Neural crest cell (in vitro differentiated cells): ENCODE data around the gene SPTSSA. TPM values are rescaled to one million over a fixed set of nuclear protein-coding genes. Genes with fewer than 3 reads are reported as not detected.

Source experiments
- DNase-seq: peaks from one replicate; pipeline ENCODE4 v3.0.0; 2021; ENCODE audit warnings: low read depth, mixed read lengths, low spot score
- H3K27ac Mint-ChIP-seq: one replicate; pipeline ENCODE4 v1.8.0; 2021; ENCODE audit warnings: mild to moderate bottlenecking, mixed read lengths; ENCODE audit not compliant: unreplicated experiment
- H3K27me3 Mint-ChIP-seq: 2 replicates; pipeline ENCODE4 v1.8.0; 2021; ENCODE audit warnings: low read depth, mild to moderate bottlenecking, mixed read lengths
- H3K36me3 Mint-ChIP-seq: 2 replicates; pipeline ENCODE4 v1.8.0; 2021; ENCODE audit warnings: low read depth, mild to moderate bottlenecking, mixed read lengths
- H3K4me1 Mint-ChIP-seq: 2 replicates; pipeline ENCODE4 v1.8.0; 2021; ENCODE audit warnings: mixed read lengths
- H3K4me3 Mint-ChIP-seq: one replicate; pipeline ENCODE4 v1.8.0; 2021; ENCODE audit warnings: mild to moderate bottlenecking, mixed read lengths
- H3K9me3 Mint-ChIP-seq: 2 replicates; pipeline ENCODE4 v1.8.0; 2021; ENCODE audit warnings: mixed read lengths
- CTCF ChIP-seq: fragments of 200-600 bp; sonication (generic); conservative IDR thresholded peaks from 2 replicates; pipeline ENCODE4 v1.5.0; 2021; ENCODE audit warnings: antibody characterized with exemption, mild to moderate bottlenecking
- total RNA-seq: library from RNA; stranded (reverse); gene quantifications from 2 replicates; pipeline ENCODE4 v1.2.1, GENCODE V29; 2021

Gene SPTSSA
- total RNA-seq, 1 donor from 2014 or later = 24.7 TPM

GRCh38 chr14:34383839-34384238, 78.2 kb downstream of the SPTSSA start:
- Mint-ChIP-seq H3K27me3 (no peaks in the 10 kb centered on the region), H3K9me3 (peaks cover 2% of the 10 kb centered on the region), H3K4me3 (no peak overlapping the region), H3K36me3 (no peaks in the 10 kb centered on the region), H3K4me1 (peaks cover 7% of the 10 kb centered on the region), H3K27ac (no peak overlapping the region)
- no peak for TF ChIP-seq CTCF
- DNase-seq = no peak

Other genes starting within 250 kb of the SPTSSA start
- 26.2 and 27.5 TPM in 2 replicates for gene EAPP, start 77.5 kb upstream of the SPTSSA start, total RNA-seq
- 71.1 and 73.4 TPM in 2 replicates for gene SNX6, start 167.9 kb upstream of the SPTSSA start, total RNA-seq